NCI-H1694 treated with DMSO at 0.1 percent for 48 hours (cell line): ENCODE results near the gene FAM168B.
A peak's percentile ranks its signal among the peaks of the same experiment; 100 is the strongest.
"Not testable (repeated sequence)": the region's sequence is repeated elsewhere in the genome, so short reads cannot be mapped to it uniquely, and the experiment has no call there.

Source experiments
- DNase-seq: peaks from one replicate; lab custom pipeline; 2025; lab: John Stamatoyannopoulos, UW

Gene FAM168B

DNA sequence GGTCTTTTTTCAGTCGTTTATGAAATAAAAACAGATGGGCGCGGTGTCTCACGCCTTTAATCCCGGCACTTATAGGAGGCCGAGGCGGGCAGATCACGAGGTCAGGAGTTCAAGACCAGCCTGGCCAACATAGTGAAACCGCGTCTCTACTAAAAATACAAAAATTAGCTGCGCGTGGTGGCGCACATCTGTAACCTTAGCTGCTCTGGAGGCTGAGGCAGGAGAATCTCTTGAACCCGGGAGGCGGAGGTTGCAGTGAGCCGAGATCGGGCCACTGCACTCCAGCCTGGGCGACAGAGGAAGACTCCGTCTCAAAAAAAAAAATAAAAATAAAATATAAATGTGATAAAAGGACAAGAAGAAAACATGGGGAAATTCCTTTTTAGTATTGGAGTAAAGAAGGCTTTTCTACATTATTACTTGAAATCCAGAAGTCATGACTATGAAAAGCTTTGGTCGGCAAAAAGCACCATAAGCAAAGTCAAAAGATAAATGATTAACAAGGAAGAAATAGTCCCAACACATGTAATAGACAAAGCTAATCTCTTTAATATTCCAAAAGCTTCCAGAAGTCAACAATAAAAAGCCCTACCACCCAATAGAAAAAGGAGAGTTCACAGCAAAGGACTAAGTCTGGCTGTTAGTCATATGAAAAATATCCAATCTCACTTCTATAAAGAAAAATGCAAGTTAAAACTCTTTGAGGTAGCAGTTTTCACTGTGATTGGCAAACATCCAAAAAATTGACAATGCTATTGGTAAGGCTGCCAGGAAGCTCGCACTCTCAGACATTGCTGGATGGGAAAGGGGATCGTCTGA lies 1.4 kb upstream of the FAM168B start:
- DNase-seq, result no peak

DNA sequence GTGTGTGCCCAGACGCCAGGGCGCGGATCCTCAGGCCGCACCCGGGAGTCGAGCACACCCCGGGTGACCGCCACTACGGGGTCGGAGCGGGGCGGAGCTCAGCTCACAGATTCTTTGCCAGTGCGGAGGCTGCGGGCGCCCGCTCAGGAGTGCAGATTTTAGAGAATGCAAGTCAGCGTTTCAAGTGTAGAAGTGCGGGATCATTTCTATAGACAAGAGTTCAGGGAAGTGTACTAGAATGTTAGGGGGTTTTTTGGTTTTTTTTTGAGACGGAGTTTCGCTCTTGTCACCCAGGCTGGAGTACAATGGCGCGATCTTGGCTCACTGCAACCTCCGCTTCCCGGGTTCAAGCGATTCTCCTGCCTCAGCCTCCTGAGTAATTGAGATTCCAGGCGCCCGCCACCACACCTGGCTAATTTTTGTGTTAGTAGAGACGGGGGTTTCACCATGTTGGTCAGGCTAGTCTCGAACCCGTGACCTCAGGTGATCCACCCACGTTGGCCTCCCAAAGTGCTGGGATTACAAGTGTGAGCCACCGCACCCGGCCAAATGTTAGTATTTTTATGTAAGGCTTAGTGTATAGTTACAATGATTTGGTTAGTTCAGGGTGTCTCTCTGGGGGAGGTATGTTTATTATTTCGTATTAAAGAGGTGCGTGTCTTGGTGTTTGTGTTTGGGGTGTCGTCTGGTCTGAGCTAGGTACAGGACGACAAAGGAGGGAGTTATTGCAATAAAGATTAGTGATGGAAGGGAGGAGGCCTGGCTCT lies 619 bp upstream of the FAM168B start:
- DNase-seq, result no peak

DNA sequence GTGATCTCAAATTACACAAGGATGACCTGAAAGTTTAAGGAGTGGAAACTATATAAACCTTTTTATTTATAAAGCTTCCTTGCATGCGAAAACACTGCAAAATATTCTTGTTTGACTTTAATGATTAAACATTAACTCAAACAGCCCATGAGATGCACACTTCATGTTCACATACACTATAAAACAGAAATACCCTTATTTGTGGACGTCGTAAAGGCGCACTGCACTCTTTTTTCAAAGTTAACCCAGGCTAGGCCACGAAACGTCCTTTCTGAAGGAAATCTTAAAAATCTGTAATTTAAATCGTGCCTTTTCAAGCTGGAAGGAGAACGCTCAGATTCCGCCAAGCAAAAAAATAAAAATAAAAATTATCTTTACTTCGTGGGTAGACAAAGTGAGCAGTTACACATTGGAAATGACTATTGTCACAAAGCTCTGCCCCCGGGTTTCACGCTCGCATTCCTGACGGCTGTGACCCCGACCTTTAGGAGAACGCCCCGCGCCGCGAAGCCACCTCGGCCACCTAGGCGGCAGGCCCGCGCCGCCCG lies 728 bp downstream of the FAM168B start:
- no peak for DNase-seq

DNA sequence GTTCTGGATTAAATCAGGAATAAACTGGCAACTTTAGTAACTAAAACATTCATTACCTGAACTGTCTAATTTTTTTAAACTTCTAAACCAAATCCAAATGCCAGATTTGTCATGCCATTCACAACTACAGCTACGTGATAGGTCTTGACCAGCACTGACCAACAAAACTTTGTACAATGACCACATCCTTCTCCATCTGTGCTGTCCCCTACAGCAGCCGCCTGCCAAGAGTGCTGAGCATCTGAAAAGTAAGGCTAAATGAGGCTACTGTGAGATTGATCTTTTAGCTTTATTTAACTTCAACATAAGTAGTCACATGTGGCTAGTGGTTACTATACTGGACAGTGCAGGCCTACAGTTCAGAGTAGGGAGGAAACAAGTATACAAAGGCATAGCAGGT lies 7.6 kb downstream of the FAM168B start:
- DNase-seq, result no peak

DNA sequence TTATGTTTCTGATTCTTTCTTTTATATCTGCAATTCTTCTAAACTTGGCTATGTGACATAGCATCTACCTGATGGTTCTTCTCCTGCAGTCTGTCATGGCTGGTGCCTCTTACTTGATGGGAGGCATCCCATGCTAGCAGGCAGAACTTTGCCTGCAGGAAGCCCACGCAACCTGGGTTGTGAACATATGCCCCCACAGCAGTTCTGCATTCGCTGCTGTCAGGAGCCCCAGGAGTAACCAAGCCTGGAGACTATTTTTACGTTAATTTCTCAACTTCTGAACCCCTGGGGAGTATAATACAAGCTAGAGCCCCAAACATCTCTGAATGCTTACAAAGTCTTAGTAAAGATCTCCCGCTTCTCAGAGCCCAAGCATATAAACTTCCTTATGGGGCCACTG lies 12.1 kb downstream of the FAM168B start:
- DNase-seq, result no peak

DNA sequence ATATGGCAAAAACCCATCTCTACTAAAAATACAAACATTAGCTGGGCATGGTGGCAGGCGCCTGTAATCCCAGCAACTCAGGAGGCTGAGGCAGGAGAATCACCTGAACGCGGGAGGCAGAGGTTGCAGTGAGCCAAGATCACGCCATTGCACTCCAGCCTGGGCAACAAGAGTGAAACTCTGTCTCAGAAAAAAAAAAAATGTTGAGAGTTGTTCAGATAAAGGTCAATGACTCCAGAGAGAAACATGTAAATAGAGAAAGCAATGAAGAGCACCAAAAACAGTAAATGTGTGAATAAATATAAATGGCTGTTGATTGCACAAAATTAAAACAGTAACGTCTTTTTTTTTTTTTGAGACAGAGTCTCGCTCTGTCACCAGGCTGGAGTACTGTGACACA lies 13.3 kb downstream of the FAM168B start:
- not testable (repeated sequence) for DNase-seq

DNA sequence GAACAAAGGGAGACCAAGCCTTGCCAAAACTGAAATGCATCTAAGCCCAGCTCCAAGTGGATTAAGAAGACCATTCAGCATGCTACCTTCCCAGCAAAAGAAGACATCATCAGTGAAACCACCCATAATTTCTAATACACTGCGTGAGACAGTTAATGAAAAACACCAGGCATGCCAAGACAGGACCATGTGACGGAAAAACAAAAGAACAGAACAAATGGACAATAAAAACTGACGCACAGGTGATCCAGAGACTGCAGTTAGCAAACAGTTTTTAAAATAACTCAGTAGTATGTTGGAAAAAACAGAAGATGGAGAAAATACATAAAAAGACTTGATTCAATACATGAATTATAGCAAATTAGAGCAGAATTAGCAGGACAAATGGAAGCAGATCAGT lies 15.3 kb downstream of the FAM168B start:
- no peak for DNase-seq

DNA sequence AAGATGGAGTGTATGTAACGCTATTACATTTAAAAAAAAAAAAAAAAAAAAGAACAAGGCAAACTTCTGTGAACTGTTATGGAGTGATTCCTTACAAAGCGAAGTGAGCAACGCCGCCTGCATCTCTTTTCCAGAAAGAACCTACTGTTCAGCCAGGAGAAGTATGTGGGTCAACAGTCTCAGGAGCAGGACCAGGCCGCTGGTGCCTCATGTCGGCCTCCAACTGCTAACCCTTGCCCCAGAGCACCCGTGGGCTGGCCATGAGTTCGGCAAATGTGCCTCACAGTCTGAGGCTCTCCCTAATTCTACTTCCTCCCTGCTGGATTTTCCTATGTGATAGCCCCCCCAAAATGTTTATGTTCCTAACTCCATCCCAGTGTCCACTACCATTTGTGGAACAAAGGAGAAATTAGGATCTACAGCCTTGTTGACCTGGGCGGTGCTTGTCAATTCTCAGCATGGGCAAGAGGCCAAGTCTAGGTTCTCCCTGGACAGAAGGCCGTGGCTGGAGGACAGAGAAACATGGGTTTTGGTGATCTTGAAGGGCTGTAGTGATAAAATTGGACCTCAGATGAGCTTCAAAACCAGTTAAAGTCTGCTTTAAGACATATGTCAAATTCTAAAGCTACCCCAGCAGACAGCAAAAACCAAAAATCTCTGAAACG lies 15.9 kb downstream of the FAM168B start:
- no peak for DNase-seq

DNA sequence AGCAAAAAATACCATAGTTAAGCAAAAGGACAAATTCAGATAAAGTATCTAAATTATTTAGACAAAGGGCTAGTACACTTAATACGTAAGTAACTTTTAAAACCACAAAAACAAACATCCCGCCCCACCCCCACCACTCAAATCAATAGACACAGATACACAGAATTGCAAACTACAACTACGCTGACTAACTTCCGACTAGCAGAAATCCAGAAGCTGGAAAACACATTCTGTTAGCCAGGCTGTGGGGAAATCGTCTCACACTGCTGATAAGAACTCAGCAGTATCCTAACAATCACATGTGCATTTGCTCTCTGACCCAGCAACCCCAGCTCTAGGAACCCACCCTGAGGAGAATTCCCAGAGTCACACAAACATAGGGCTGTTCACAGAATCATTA lies 16.6 kb downstream of the FAM168B start:
- no peak for DNase-seq

DNA sequence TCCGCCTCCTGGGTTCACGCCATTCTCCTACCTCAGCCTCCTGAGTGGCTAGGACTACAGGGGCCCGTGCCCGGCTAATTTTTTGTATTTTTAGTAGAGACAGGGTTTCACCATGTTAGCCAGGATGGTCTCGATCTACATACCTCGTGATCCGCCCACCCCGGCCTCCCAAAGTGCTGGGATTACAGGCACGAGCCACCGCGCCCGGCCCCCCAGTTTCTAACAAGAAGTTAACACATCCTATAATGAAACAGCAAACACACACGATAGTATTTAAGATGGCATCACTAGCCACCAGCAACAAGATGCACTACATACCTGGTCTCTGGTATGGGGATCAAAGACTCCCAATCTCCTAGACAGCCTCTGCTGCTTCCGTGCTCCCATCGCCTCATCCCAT lies 17.7 kb downstream of the FAM168B start:
- DNase-seq, result not testable (repeated sequence)

DNA sequence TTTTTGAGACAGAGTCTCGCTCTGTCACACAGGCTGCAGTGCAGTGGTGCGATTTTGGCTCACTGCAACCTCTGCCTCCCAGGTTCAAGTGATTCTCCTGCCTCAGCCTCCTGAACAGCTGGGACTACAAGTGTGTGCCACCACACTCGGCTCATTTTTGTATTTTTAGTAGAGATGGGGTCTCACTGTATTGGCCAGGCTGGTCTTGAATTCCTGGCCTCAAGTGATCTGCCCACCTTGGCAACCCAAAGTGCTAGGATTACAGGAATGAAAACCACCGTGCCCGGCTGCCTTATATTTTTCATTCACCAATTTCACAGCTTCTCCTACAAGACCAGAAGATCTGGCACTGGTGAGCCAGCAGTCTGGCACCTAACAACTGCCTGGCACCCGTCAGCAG lies 25.1 kb downstream of the FAM168B start:
- DNase-seq, result not testable (repeated sequence)

DNA sequence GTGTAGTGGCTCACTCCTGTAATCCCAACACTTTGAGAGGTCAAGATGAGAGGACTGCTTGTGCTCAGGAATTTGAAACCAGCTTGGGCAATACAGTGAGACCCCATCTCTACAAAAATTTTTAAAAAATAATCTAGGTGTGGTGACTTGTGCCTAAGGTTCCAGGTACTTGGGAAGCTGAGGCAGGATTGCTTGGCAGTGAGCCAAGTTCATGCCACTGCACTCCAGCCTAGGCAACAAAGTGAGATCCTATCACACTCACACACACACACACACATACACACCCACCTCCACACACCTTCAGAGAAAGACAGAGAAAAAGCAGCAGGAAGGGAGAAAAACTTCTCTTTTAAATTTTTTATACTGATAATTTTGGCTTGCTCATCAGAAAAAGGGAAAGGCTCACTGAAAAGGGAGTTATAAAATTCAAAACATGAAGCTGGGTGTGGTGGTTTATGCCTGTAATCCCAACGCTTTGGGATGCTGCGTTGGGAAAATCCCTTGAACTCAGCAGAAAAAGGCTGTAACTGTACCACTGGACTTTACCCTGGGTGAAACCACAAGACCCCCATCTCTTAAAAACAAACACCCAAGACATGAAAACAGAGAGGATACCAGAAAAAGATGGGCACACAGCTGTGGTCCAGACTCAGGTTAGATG lies 25.7 kb downstream of the FAM168B start:
- DNase-seq, result no peak

DNA sequence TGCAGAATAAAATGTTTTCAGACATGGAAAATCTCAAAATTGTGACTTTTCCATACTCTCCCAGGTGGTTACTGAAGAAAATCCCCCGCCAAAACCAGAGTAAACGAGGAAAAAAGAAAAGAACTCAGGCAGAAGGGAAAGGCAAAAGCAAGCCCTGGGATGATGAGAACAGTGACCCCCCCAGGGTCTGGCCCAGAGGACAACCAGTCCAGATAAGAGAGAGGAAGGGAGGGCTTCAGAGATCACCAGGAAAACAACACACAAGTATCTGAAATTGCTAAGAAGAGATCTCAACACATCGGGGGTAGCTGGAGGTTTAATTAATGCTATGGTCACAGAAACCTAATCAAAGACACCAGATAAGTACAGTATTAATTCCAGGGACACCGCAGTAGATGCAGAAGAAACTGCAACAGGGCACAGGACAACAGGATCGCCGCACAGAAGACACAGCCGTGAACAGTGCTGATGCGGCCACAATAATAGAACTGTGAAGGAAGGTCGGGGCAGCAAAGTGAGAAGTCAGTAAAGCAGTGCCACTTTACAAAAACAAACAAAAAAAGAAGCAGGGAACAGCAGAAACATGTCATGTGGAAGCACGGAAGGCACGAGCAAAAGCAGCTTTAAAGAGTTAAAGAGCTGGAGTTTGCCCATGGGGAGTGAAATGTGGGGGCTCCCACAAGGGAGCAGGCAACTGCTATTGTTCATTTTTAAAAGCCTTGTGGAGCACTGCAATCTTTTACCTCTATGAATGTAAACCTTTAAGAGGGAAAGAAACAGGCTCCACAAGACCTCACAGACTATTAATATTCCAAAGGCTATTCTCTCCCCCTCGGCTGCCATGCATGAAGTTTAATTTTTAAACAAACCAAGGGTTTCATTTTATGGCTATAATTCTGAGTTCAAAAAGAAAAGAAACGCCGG lies 28.4 kb downstream of the FAM168B start:
- DNase-seq, result no peak

DNA sequence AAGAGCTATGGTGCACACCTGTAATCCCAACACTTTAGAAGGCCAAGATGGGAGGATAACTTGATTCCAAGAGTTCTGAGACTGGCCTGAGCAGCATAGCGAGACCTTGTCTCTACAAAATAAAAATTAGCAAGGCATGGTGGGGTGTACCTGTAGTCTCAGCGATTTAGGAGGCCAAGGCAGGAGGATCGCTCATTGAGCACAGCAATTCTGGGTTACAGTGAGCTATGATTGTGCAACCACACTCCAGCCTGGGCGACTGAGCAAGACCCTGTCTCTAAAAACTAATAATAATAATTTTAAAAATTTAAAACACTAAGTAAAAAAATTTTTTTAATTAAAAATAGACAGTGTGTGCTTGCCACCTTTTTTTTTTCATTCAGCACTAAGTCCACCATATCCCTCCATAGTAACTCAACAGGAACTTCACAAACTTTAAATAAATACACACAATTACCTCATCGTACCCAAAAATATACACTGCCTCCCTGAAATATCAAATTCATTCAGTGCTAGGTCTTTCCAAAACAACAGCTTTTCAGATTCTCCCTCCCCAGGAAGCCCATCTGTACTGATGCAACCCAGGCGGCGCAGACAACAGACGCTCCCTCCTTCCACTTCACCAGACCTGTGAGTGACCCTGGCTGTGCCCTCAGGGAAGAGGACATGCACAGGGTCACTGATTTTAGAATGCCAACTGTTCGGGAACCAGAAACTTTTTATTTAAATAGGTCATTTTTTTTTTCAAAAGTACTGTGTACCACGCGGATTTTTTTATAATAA lies 29.6 kb downstream of the FAM168B start:
- DNase-seq, result peak; percentile 31

DNA sequence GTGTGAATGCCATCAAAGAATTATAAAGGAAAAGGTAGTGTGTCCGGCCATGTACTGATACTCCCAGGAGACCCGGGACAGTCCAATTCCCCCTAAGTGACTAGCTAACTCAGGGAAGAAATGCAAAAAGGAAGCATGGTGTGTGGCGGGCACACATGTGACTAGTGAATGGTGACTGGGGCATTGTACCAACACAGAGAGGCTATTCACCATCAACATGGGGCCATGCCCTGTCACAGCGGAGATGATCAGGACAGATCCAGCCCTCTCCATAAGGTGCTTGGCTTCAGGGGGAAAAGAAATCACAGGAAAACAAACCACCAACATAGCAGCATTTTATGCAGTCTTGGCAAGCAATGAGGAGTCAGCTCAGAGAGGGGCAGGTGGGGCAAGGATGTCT lies 34.3 kb downstream of the FAM168B start:
- no peak for DNase-seq

DNA sequence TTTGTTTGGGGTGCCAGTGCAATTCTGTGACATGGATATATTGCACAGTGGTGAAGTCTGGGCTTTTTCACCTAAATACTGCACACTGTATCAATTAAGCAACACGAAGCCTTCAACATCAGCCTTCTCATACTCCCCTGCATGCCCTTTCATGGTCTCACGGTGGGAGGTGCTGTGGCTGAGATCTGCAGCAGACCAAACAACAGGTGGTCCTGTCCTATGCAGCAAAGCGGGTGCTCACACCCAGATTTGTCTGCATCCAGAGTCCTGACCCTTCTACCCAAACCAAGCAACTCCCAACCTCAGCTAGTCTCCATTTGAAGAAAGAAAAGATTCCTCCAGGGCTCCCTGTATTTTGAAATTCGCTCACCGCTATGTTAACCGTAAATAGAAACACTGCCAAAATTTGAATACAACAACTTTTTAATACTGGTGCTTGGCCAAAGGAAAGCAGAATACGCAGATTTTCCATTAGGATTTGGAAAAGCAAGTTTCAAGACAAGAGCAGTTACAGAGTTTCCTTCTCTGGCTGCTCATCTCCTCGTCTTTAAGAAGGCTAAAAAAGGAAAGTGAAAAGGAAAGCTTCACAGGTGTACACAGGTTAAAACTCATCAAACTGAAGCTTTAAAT lies 34.9 kb downstream of the FAM168B start:
- no peak for DNase-seq

DNA sequence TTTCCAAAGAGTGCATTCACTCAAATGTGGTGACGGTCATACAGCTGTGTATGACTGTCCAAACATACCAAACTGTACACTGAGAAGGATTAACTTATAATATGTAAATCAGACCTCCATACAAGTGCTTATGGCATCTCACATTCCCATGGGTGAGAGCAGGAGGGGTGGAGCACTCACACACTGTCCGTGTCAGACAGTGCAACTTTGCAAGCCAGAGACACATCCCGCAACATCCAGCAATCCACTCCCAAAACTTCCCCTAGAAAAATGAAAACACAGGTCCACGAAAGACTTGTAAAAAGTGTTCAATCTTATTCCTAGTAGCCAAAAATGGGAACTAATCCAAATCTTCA lies 36.4 kb downstream of the FAM168B start:
- no peak for DNase-seq

DNA sequence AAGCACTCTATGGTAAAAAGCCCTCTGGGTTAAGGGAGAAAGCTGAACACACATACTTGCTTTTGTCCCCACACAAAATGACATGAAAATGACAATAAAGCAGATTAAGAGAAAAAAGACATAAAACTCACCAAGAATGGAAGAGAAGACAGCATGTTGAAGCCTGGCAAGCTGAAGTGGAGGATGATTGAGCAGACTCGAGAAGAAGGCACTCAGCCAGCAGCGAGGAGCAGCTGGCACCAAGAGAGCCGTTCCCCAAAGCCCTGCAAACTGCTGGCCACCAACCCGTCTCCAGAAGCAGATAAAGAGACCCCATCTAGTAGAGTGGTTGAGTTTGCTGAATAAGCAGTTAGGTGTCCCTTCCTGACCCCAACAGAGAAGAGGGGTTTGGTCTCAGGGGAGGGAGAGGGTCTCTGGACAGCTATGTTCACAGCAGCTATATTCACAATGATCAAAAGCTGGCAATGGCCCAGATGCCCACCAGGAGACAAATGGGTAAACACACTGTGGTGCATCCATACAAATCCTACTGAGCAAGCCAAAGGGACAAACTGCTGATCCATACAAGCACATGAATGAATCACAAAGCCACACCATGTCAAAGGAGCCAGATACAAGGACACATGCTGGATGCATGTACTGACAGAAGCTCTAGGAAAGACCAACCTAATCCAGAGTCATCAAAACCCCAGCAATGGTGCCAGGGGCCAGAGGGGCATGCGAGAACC lies 36.9 kb downstream of the FAM168B start:
- peak; percentile 28 for DNase-seq
